Measurements from ENCODE around the gene CXCL14.
A peak's percentile ranks its signal among the peaks of the same experiment; 100 is the strongest.

The CXCL14 gene

GRCh38 chr5:135567661-135568060 is 11.1 kb downstream of the CXCL14 start:
- DNase-seq (ENCODE audit: low spot score) = no peak

GRCh38 chr5:135566422-135567400 is 12.1 kb downstream of the CXCL14 start:
- no peak for DNase-seq (ENCODE audit: low spot score)

GRCh38 chr5:135565725-135566421 is 12.9 kb downstream of the CXCL14 start:
- peak; percentile 37 for DNase-seq (ENCODE audit: low spot score)

- DNase-seq (ENCODE audit: low spot score) = no peak
These were observed 13.5 kb downstream of the CXCL14 start for GRCh38 chr5:135565266-135565665.

- no peak for DNase-seq (ENCODE audit: low spot score)
These were observed 14.5 kb downstream of the CXCL14 start for GRCh38 chr5:135564331-135564730.

- DNase-seq (ENCODE audit: low spot score) = no peak
These were observed 17.5 kb downstream of the CXCL14 start for GRCh38 chr5:135561266-135561665.

GRCh38 chr5:135560858-135561257 is 17.9 kb downstream of the CXCL14 start:
- DNase-seq (ENCODE audit: low spot score) = peak; percentile 70

- DNase-seq (ENCODE audit: low spot score) = peak; percentile 37
These were observed 19.4 kb downstream of the CXCL14 start for GRCh38 chr5:135559354-135559753.

- no peak for DNase-seq (ENCODE audit: low spot score)
These were observed 21.5 kb downstream of the CXCL14 start for GRCh38 chr5:135557076-135557838.

- DNase-seq (ENCODE audit: low spot score) = no peak
These were observed 22.2 kb downstream of the CXCL14 start for GRCh38 chr5:135556620-135557019.

GRCh38 chr5:135555530-135555929 is 23.3 kb downstream of the CXCL14 start:
- no peak for DNase-seq (ENCODE audit: low spot score)

GRCh38 chr5:135553688-135554462 is 24.9 kb downstream of the CXCL14 start:
- DNase-seq (ENCODE audit: low spot score) = peak; percentile 53

- peak; percentile 57 for DNase-seq (ENCODE audit: low spot score)
These were observed 27.0 kb downstream of the CXCL14 start for GRCh38 chr5:135551593-135552447.

GRCh38 chr5:135549413-135549812 is 29.4 kb downstream of the CXCL14 start:
- DNase-seq (ENCODE audit: low spot score) = no peak

GRCh38 chr5:135547590-135548254 is 31.1 kb downstream of the CXCL14 start:
- no peak for DNase-seq (ENCODE audit: low spot score)

GRCh38 chr5:135546912-135547311 is 31.9 kb downstream of the CXCL14 start:
- DNase-seq (ENCODE audit: low spot score) = no peak

GRCh38 chr5:135546101-135546500 is 32.7 kb downstream of the CXCL14 start:
- DNase-seq (ENCODE audit: low spot score) = no peak

- no peak for DNase-seq (ENCODE audit: low spot score)
These were observed 33.7 kb downstream of the CXCL14 start for GRCh38 chr5:135545099-135545498.

- no peak for DNase-seq (ENCODE audit: low spot score)
These were observed 35.1 kb downstream of the CXCL14 start for GRCh38 chr5:135543485-135544304.

All from COLO829 (cell line).